ENCODE data around the gene CELF1. TPM values are rescaled to one million over a fixed set of nuclear protein-coding genes. Genes with fewer than 3 reads are reported as not detected.

Gene CELF1
- total and polyA plus RNA-seq, 10 of the 15 experiments (the other 5 are each of a cell fraction or from before 2014, with no cell fraction given): 35.3 to 128 (median 85.7) TPM

DNA sequence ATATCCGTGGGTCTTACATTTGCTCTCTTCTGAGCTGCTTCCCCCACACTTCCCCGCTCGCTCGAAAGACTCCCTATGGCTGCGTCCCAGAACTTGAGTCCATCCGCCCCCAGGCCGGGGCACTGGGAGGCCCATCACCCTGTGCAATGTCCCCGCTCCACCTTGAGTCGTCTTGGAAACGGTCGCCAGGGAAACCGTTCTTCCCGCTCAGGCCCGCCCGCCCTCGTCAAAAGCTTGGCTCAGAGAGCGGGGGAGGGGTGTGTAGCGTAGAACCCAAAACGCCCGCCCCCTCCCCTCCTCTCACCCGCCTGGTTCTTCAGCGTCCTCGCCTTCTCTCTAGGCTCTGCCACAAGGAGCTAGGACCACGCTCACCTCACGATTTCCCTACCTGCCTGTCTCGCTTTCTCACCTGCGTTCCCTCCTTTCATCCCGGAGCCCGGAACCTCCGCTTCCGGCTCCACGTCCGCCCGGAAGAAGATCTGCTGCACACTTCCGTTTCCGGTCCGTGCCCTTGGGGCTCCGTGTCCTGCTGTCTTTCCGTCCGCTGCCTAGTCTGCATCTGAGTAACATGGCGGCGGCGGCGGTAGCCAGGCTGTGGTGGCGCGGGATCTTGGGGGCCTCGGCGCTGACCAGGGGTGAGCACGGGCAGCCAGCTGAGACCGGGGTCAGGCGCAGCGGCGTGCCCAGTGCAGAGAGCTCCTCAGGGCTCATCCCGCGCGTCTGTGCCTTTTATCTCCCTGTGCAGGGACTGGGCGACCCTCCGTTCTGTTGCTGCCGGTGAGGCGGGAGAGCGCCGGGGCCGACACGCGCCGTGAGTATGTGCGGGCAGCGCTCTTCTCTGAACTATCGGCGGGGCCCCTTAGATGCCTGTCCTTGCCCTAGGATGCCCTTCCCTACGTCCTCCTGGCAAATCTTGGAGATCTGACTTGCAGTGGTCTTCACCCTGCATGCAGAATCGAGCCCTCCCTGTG lies 25.9 kb upstream of the CELF1 start, which contains the start of the genes KBTBD4 and NDUFS3 (continued):
- TF ChIP-seq, protein P1, sequence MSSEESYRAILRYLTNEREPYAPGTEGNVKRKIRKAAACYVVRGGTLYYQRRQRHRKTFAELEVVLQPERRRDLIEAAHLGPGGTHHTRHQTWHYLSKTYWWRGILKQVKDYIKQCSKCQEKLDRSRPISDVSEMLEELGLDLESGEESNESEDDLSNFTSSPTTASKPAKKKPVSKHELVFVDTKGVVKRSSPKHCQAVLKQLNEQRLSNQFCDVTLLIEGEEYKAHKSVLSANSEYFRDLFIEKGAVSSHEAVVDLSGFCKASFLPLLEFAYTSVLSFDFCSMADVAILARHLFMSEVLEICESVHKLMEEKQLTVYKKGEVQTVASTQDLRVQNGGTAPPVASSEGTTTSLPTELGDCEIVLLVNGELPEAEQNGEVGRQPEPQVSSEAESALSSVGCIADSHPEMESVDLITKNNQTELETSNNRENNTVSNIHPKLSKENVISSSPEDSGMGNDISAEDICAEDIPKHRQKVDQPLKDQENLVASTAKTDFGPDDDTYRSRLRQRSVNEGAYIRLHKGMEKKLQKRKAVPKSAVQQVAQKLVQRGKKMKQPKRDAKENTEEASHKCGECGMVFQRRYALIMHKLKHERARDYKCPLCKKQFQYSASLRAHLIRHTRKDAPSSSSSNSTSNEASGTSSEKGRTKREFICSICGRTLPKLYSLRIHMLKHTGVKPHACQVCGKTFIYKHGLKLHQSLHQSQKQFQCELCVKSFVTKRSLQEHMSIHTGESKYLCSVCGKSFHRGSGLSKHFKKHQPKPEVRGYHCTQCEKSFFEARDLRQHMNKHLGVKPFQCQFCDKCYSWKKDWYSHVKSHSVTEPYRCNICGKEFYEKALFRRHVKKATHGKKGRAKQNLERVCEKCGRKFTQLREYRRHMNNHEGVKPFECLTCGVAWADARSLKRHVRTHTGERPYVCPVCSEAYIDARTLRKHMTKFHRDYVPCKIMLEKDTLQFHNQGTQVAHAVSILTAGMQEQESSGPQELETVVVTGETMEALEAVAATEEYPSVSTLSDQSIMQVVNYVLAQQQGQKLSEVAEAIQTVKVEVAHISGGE (CRISPR knock-in tag; IDR thresholded peaks at IDR 0.05): peak; percentile 99
- TF ChIP-seq ETV6 (conservative IDR thresholded peaks at IDR 0.05 in 1 of 2, IDR thresholded peaks at IDR 0.05 in 1 of 2; ENCODE audit: borderline replicate concordance in 1 of 2, low read depth in 1 of 2) (peak in 1 of 2 experiments; percentile 80; a peak in 2 of 4 replicates), RAD21 (IDR thresholded peaks at IDR 0.05; ENCODE audit: insufficient read depth, low read depth, low read length) (peak; percentile 19; the same call in 1 of the 2 replicates), YBX1 (IDR thresholded peaks at IDR 0.05) (no peak), POLR2AphosphoS2 (IDR thresholded peaks at IDR 0.05; ENCODE audit: low read depth, low read length) (peak; percentile 93), KDM1A (IDR thresholded peaks at IDR 0.05; ENCODE audit: borderline replicate concordance) (no peak), JUNB (IDR thresholded peaks at IDR 0.05) (no peak), FOXM1 (IDR thresholded peaks at IDR 0.05; ENCODE audit: low read depth, low read length) (peak; percentile 48; the same call in 1 of the 2 replicates), NR2F1 (conservative IDR thresholded peaks at IDR 0.05) (peak; percentile 36; the same call in 1 of the 2 replicates), RCOR1 (conservative IDR thresholded peaks at IDR 0.05; ENCODE audit: low read depth, low read length) (no peak; the same call in 1 of the 2 replicates), SMAD5 (IDR thresholded peaks at IDR 0.05; ENCODE audit: low read depth) (peak; percentile 74; the same call in 1 of the 2 replicates), TBL1XR1 (IDR thresholded peaks at IDR 0.05; ENCODE audit: low read depth, low read length) (peak; percentile 81), JUND (IDR thresholded peaks at IDR 0.05; ENCODE audit: low read depth, low read length) (no peak), KAT2A (conservative IDR thresholded peaks at IDR 0.05; ENCODE audit: control insufficient read depth, low read depth, low read length) (no peak), CEBPB (IDR thresholded peaks at IDR 0.05; ENCODE audit: borderline replicate concordance in 1 of 2, low read depth in 2 of 2, low read length in 2 of 2) (no peak)
- TF ChIP-seq, protein P2, sequence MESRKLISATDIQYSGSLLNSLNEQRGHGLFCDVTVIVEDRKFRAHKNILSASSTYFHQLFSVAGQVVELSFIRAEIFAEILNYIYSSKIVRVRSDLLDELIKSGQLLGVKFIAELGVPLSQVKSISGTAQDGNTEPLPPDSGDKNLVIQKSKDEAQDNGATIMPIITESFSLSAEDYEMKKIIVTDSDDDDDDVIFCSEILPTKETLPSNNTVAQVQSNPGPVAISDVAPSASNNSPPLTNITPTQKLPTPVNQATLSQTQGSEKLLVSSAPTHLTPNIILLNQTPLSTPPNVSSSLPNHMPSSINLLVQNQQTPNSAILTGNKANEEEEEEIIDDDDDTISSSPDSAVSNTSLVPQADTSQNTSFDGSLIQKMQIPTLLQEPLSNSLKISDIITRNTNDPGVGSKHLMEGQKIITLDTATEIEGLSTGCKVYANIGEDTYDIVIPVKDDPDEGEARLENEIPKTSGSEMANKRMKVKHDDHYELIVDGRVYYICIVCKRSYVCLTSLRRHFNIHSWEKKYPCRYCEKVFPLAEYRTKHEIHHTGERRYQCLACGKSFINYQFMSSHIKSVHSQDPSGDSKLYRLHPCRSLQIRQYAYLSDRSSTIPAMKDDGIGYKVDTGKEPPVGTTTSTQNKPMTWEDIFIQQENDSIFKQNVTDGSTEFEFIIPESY (IDR thresholded peaks at IDR 0.05): no peak
- TF ChIP-seq, protein P3, sequence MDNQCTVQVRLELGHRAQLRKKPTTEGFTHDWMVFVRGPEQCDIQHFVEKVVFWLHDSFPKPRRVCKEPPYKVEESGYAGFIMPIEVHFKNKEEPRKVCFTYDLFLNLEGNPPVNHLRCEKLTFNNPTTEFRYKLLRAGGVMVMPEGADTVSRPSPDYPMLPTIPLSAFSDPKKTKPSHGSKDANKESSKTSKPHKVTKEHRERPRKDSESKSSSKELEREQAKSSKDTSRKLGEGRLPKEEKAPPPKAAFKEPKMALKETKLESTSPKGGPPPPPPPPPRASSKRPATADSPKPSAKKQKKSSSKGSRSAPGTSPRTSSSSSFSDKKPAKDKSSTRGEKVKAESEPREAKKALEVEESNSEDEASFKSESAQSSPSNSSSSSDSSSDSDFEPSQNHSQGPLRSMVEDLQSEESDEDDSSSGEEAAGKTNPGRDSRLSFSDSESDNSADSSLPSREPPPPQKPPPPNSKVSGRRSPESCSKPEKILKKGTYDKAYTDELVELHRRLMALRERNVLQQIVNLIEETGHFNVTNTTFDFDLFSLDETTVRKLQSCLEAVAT (IDR thresholded peaks at IDR 0.05): peak; percentile 88
- TF ChIP-seq, protein P4, sequence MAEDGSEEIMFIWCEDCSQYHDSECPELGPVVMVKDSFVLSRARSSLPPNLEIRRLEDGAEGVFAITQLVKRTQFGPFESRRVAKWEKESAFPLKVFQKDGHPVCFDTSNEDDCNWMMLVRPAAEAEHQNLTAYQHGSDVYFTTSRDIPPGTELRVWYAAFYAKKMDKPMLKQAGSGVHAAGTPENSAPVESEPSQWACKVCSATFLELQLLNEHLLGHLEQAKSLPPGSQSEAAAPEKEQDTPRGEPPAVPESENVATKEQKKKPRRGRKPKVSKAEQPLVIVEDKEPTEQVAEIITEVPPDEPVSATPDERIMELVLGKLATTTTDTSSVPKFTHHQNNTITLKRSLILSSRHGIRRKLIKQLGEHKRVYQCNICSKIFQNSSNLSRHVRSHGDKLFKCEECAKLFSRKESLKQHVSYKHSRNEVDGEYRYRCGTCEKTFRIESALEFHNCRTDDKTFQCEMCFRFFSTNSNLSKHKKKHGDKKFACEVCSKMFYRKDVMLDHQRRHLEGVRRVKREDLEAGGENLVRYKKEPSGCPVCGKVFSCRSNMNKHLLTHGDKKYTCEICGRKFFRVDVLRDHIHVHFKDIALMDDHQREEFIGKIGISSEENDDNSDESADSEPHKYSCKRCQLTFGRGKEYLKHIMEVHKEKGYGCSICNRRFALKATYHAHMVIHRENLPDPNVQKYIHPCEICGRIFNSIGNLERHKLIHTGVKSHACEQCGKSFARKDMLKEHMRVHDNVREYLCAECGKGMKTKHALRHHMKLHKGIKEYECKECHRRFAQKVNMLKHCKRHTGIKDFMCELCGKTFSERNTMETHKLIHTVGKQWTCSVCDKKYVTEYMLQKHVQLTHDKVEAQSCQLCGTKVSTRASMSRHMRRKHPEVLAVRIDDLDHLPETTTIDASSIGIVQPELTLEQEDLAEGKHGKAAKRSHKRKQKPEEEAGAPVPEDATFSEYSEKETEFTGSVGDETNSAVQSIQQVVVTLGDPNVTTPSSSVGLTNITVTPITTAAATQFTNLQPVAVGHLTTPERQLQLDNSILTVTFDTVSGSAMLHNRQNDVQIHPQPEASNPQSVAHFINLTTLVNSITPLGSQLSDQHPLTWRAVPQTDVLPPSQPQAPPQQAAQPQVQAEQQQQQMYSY (CRISPR knock-in tag; IDR thresholded peaks at IDR 0.05): no peak
